OCI-LY1 (cell line): ENCODE data around the gene NLK.

Experiments used
- H2AFZ ChIP-seq: fragments of 200-600 bp; sonication (generic), shearing (Covaris generic); 2 replicates; pipeline ENCODE4 v1.6.0; 2014; ENCODE audit warnings: antibody characterized with exemption, mild to moderate bottlenecking, low read length
- H3F3A ChIP-seq: fragments of 200-600 bp; sonication (generic), shearing (Covaris generic); 2 replicates; pipeline ENCODE4 v1.6.0; 2014; ENCODE audit warnings: mild to moderate bottlenecking, antibody characterized with exemption, low read length, moderate library complexity; ENCODE audit not compliant: insufficient read depth
- H3K27ac ChIP-seq: fragments of 200-600 bp; sonication (generic); 2 replicates; pipeline ENCODE4 v1.5.1; 2014; ENCODE audit warnings: low read length, mixed run types, mild to moderate bottlenecking, low read depth; ENCODE audit not compliant: poor library complexity, severe bottlenecking
- H3K27me3 ChIP-seq: fragments of 200-600 bp; sonication (generic); 2 replicates; pipeline ENCODE4 v1.6.0; 2014; ENCODE audit warnings: antibody characterized with exemption, mild to moderate bottlenecking, low read length, moderate library complexity; ENCODE audit not compliant: insufficient read depth
- H3K36me3 ChIP-seq: fragments of 200-600 bp; sonication (generic); 2 replicates; pipeline ENCODE4 v1.6.1; 2014; ENCODE audit warnings: mild to moderate bottlenecking, antibody characterized with exemption, low read length, moderate library complexity, mixed read lengths; ENCODE audit not compliant: insufficient read depth
- H3K4me1 ChIP-seq: fragments of 200-600 bp; sonication (generic); 2 replicates; pipeline ENCODE4 v1.5.1; 2014; ENCODE audit warnings: mild to moderate bottlenecking, low read length, moderate library complexity; ENCODE audit not compliant: insufficient read depth, severe bottlenecking
- H3K4me2 ChIP-seq: fragments of 200-600 bp; sonication (generic), shearing (Covaris generic); 2 replicates; pipeline ENCODE4 v1.6.1; 2014; ENCODE audit warnings: low read length
- H3K4me3 ChIP-seq: fragments of 200-600 bp; sonication (generic); 2 replicates; pipeline ENCODE4 v1.5.1; 2014; ENCODE audit warnings: low read length, low read depth, mild to moderate bottlenecking, mixed read lengths; ENCODE audit not compliant: poor library complexity, severe bottlenecking
- H3K79me2 ChIP-seq: fragments of 200-600 bp; shearing (Covaris generic); 2 replicates; pipeline ENCODE4 v1.6.1; 2016; ENCODE audit warnings: mixed run types, low read length, mixed read lengths; ENCODE audit not compliant: insufficient read depth
- H3K9ac ChIP-seq: fragments of 200-600 bp; sonication (generic), shearing (Covaris generic); 2 replicates; pipeline ENCODE4 v1.6.1; 2014; ENCODE audit warnings: mild to moderate bottlenecking, low read length, mixed read lengths
- H3K9me2 ChIP-seq: fragments of 200-600 bp; sonication (generic), shearing (Covaris generic); 2 replicates; pipeline ENCODE4 v1.6.1; 2014; ENCODE audit warnings: low read depth, mild to moderate bottlenecking, low read length, mixed read lengths
- H3K9me3 ChIP-seq: fragments of 200-600 bp; shearing (Covaris generic); 2 replicates; pipeline ENCODE4 v1.6.1; 2014; ENCODE audit warnings: low read length, mixed read lengths
- H4K20me1 ChIP-seq: fragments of 200-600 bp; sonication (generic), shearing (Covaris generic); 2 replicates; pipeline ENCODE4 v1.6.0; 2016; ENCODE audit warnings: mild to moderate bottlenecking, low read length; ENCODE audit not compliant: insufficient read depth
- CTCF ChIP-seq: fragments of 200-600 bp; sonication (generic), shearing (Covaris generic); IDR thresholded peaks from 2 replicates; pipeline ENCODE4 v1.5.1; 2017; ENCODE audit warnings: mild to moderate bottlenecking, antibody characterized with exemption, low read length, moderate library complexity, mixed read lengths
- EZH2 ChIP-seq: fragments of 200-600 bp; sonication (generic), shearing (Covaris generic); IDR thresholded peaks from 2 replicates; pipeline ENCODE4 v1.8.0; 2017; ENCODE audit warnings: borderline replicate concordance, mixed run types, mild to moderate bottlenecking, antibody characterized with exemption, low read length, moderate library complexity, mixed read lengths

Gene NLK

DNA sequence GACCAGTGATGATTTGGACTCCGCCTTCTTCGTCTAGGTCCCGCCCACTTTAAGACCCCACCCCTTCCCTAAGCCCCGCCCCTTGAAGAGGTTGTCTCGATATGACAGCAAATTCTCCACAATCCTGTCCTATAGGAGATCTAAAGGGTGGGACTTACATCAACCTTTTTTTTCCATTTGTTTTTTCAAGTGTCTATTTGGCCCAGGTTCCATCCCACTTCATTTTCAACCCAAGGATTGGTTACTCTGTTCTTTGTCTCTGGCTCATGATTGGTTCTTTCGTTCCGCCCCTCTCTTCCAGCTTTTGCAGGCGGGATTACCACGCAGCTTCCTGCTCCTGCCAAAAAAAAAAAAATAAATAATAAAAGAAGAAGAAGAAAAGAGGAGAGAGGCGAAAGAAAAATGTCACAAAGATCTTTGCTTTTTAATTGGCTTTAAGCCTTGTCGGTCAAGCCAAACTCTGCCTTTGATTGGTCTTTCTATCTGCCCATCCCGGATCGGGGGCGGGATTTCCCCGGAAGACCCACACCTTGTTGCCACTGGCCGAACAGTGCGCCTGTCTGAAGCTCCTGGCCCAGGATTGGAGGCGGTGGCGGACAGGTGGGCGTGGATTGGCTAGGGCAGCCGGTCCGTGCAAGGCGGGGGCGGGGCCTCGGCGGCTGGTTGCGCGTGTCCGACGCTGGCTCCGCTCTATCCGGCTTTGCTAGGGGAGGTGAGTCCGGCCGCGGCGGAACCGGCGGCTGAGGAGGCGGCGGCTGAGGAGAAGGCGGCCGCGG, 1.2 kb upstream of the NLK start:
- H3K4me1 ChIP-seq = peaks cover 39% of the 10 kb centered on the region
- no peak for TF ChIP-seq EZH2
- no peak for TF ChIP-seq CTCF
- no peaks in the 10 kb centered on the region for H3F3A ChIP-seq
- peak overlapping the region; percentile 76 for H3K4me3 ChIP-seq
- H3K79me2 ChIP-seq = peaks cover 29% of the 10 kb centered on the region
- no peak overlapping the region for H2AFZ ChIP-seq
- no peaks in the 10 kb centered on the region for H4K20me1 ChIP-seq
- no peaks in the 10 kb centered on the region for H3K9me2 ChIP-seq
- H3K9me3 ChIP-seq = no peaks in the 10 kb centered on the region
- no peaks in the 10 kb centered on the region for H3K27me3 ChIP-seq
- peaks cover 4% of the 10 kb centered on the region; the same call in 1 of the 2 replicates for H3K36me3 ChIP-seq
- H3K4me2 ChIP-seq = peak overlapping the region; percentile 64
- peak overlapping the region; percentile 53 for H3K27ac ChIP-seq
- H3K9ac ChIP-seq = peak overlapping the region; percentile 77; the same call in 1 of the 2 replicates

- Histone ChIP-seq H3K9me3 (no peaks in the 10 kb centered on the region), H3K27ac (peak overlapping the region; percentile 70), H3K9ac (peak overlapping the region; percentile 77), H3K79me2 (peaks cover 37% of the 10 kb centered on the region), H3K4me3 (peak overlapping the region; percentile 76), H3K4me1 (peaks cover 47% of the 10 kb centered on the region), H2AFZ (no peak overlapping the region), H3K27me3 (no peaks in the 10 kb centered on the region), H3F3A (0 out of 2 replicates have a peak, but pooled peaks cover 4% of the 10 kb centered on the region), H3K36me3 (peaks cover 9% of the 10 kb centered on the region; the same call in 1 of the 2 replicates), H3K9me2 (no peaks in the 10 kb centered on the region), H4K20me1 (no peaks in the 10 kb centered on the region), H3K4me2 (peak overlapping the region; percentile 70)
- no peak for TF ChIP-seq EZH2
- TF ChIP-seq CTCF = no peak
Observed at GRCh38 chr17:28041844-28042656, 427 bp upstream of the NLK start.

GRCh38 chr17:28042721-28043291, 329 bp downstream of the NLK start:
- Histone ChIP-seq H3K9ac (peak overlapping the region; percentile 77), H2AFZ (no peak overlapping the region), H3K4me1 (peaks cover 55% of the 10 kb centered on the region), H3K27me3 (no peaks in the 10 kb centered on the region), H3K4me2 (peak overlapping the region; percentile 70), H3K36me3 (peaks cover 9% of the 10 kb centered on the region; the same call in 1 of the 2 replicates), H3F3A (0 out of 2 replicates have a peak, but pooled peaks cover 4% of the 10 kb centered on the region), H3K9me2 (no peaks in the 10 kb centered on the region), H3K9me3 (no peaks in the 10 kb centered on the region), H3K79me2 (peaks cover 45% of the 10 kb centered on the region), H4K20me1 (no peaks in the 10 kb centered on the region), H3K4me3 (peak overlapping the region; percentile 76), H3K27ac (peak overlapping the region; percentile 70)
- TF ChIP-seq CTCF = no peak
- no peak for TF ChIP-seq EZH2
